ENCODE measurements around the gene FTO.
A peak's percentile ranks its signal among the peaks of the same experiment; 100 is the strongest.
"Not testable (repeated sequence)": the region's sequence is repeated elsewhere in the genome, so short reads cannot be mapped to it uniquely, and the experiment has no call there.

Gene FTO

GRCh38 chr16:54181683-54182329, 477.9 kb downstream of the FTO start:
- not testable (repeated sequence) for DNase-seq (ENCODE audit: low spot score)

GRCh38 chr16:54185045-54185444, 481.1 kb downstream of the FTO start:
- no peak for DNase-seq (ENCODE audit: low spot score)

- DNase-seq (ENCODE audit: low spot score), result no peak
Measured at GRCh38 chr16:54191163-54191562, 487.2 kb downstream of the FTO start.

GRCh38 chr16:54191592-54191991, 487.6 kb downstream of the FTO start:
- DNase-seq (ENCODE audit: low spot score), result no peak

GRCh38 chr16:54193013-54193664, 489.2 kb downstream of the FTO start:
- DNase-seq (ENCODE audit: low spot score), result no peak

- peak; percentile 84 for DNase-seq (ENCODE audit: low spot score)
Measured at GRCh38 chr16:54193665-54194333, 489.8 kb downstream of the FTO start.

GRCh38 chr16:54194334-54194743, 490.4 kb downstream of the FTO start:
- no peak for DNase-seq (ENCODE audit: low spot score)

GRCh38 chr16:54197758-54198157, 493.8 kb downstream of the FTO start:
- no peak for DNase-seq (ENCODE audit: low spot score)

- DNase-seq (ENCODE audit: low spot score), result no peak
Measured at GRCh38 chr16:54199487-54200160, 495.7 kb downstream of the FTO start.

GRCh38 chr16:54200161-54200534, 496.2 kb downstream of the FTO start:
- DNase-seq (ENCODE audit: low spot score), result no peak

GRCh38 chr16:54200720-54201119, 496.8 kb downstream of the FTO start:
- no peak for DNase-seq (ENCODE audit: low spot score)

- DNase-seq (ENCODE audit: low spot score), result no peak
Measured at GRCh38 chr16:54201200-54201599, 497.2 kb downstream of the FTO start.
